ENCODE results near the gene DGCR8.

GRCh38 chr22:20156611-20157429 lies 76.8 kb downstream of the DGCR8 start:
- TF ChIP-seq CTCF (IDR thresholded peaks at IDR 0.05) (peak; percentile 77), POLR2A (IDR thresholded peaks at IDR 0.05; ENCODE audit: low read length) (no peak), REST (IDR thresholded peaks at IDR 0.05) (no peak), EP300 (IDR thresholded peaks at IDR 0.05) (no peak), PHF8 (IDR thresholded peaks at IDR 0.05; ENCODE audit: borderline replicate concordance, low read depth) (no peak), JUNB (IDR thresholded peaks at IDR 0.05) (no peak), GATA3 (IDR thresholded peaks at IDR 0.05; ENCODE audit: borderline replicate concordance) (no peak), ZFP36 (IDR thresholded peaks at IDR 0.05; ENCODE audit: borderline replicate concordance, partially characterized antibody) (no peak), MAZ (IDR thresholded peaks at IDR 0.05; ENCODE audit: borderline replicate concordance, low read depth, low read length) (no peak), MAX (IDR thresholded peaks at IDR 0.05) (no peak), ESRRA (IDR thresholded peaks at IDR 0.05; ENCODE audit: borderline replicate concordance, low read length) (no peak), NFE2L2 (conservative IDR thresholded peaks at IDR 0.05; ENCODE audit: low read length) (no peak)

Measured in A549 (cell line).